Mammary epithelial cell (primary cell): Measurements from ENCODE around the gene TRMT10A.

Experiments
- EZH2 ChIP-seq: IDR thresholded peaks from 2 replicates; pipeline ENCODE4 v1.6.1; 2012; ENCODE audit warnings: low read length, inconsistent platforms, borderline replicate concordance
- TF ChIP-seq, protein P1 (sequence below), 2 donors: IDR thresholded peaks in 1 of 2; conservative IDR thresholded peaks in 1 of 2; 2 replicates each; pipeline ENCODE4 v1.5.1; 2011 to 2012; ENCODE audit warnings: inconsistent platforms in 2 of 2, low read length in 2 of 2, mild to moderate bottlenecking in 2 of 2, control low read depth in 1 of 2, low read depth in 1 of 2; ENCODE audit not compliant: insufficient read depth in 1 of 2; ENCODE audit errors: extremely low read depth in 1 of 2

- TF ChIP-seq, protein P1, sequence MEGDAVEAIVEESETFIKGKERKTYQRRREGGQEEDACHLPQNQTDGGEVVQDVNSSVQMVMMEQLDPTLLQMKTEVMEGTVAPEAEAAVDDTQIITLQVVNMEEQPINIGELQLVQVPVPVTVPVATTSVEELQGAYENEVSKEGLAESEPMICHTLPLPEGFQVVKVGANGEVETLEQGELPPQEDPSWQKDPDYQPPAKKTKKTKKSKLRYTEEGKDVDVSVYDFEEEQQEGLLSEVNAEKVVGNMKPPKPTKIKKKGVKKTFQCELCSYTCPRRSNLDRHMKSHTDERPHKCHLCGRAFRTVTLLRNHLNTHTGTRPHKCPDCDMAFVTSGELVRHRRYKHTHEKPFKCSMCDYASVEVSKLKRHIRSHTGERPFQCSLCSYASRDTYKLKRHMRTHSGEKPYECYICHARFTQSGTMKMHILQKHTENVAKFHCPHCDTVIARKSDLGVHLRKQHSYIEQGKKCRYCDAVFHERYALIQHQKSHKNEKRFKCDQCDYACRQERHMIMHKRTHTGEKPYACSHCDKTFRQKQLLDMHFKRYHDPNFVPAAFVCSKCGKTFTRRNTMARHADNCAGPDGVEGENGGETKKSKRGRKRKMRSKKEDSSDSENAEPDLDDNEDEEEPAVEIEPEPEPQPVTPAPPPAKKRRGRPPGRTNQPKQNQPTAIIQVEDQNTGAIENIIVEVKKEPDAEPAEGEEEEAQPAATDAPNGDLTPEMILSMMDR (conservative IDR thresholded peaks at IDR 0.05 in 1 of 2, IDR thresholded peaks at IDR 0.05 in 1 of 2; ENCODE audit: extremely low read depth in 1 of 2, insufficient read depth in 1 of 2, low read depth in 1 of 2, low read length in 2 of 2): no peak
- TF ChIP-seq EZH2: no peak
Measured at GRCh38 chr4:99606716-99607115, 42.9 kb upstream of the TRMT10A start.
